Measurements from ENCODE around the gene UBE3A.

The UBE3A gene

GRCh38 chr15:25325187-25325586 lies 113.6 kb downstream of the UBE3A start:
- no peak for DNase-seq

GRCh38 chr15:25323420-25323819 lies 115.4 kb downstream of the UBE3A start:
- no peak for DNase-seq

GRCh38 chr15:25287823-25288222 lies 151.0 kb downstream of the UBE3A start:
- no peak for DNase-seq

Measured in NCI-H446 treated with DMSO at 0.1 percent for 48 hours (cell line).